ENCODE results near the gene FAM169A.
"Not testable (repeated sequence)": the region's sequence is repeated elsewhere in the genome, so short reads cannot be mapped to it uniquely, and the experiment has no call there.

The FAM169A gene

GRCh38 chr5:74786851-74787250 is 79.3 kb downstream of the FAM169A start:
- Histone ChIP-seq H3K27ac (ENCODE audit: low read length) (no peak overlapping the region), H3K27me3 (ENCODE audit: control insufficient read depth, insufficient read depth, low read length) (no peaks in the 10 kb centered on the region), H3K4me3 (ENCODE audit: low read length) (no peak overlapping the region), H3K4me1 (ENCODE audit: control insufficient read depth, low read depth, low read length) (no peaks in the 10 kb centered on the region), H3K9me3 (ENCODE audit: control insufficient read depth, low read depth, low read length) (no peaks in the 10 kb centered on the region), H3K9ac (ENCODE audit: low read length) (no peak overlapping the region), H3K36me3 (ENCODE audit: control insufficient read depth, low read depth, low read length) (peaks cover 58% of the 10 kb centered on the region)

- H3K27me3 ChIP-seq (ENCODE audit: control insufficient read depth, insufficient read depth, low read length) = no peaks in the 10 kb centered on the region
- no peak overlapping the region for H3K4me3 ChIP-seq (ENCODE audit: low read length)
- peaks cover 78% of the 10 kb centered on the region for H3K36me3 ChIP-seq (ENCODE audit: control insufficient read depth, low read depth, low read length)
- no peak overlapping the region for H3K9ac ChIP-seq (ENCODE audit: low read length)
- no peaks in the 10 kb centered on the region for H3K9me3 ChIP-seq (ENCODE audit: control insufficient read depth, low read depth, low read length)
- no peak overlapping the region for H3K27ac ChIP-seq (ENCODE audit: low read length)
- H3K4me1 ChIP-seq (ENCODE audit: control insufficient read depth, low read depth, low read length) = no peaks in the 10 kb centered on the region
These were observed 87.6 kb downstream of the FAM169A start for GRCh38 chr5:74778609-74779008.

GRCh38 chr5:74772359-74772758 is 93.8 kb downstream of the FAM169A start:
- no peak overlapping the region for H3K9ac ChIP-seq (ENCODE audit: low read length)
- peaks cover 4% of the 10 kb centered on the region for H3K4me1 ChIP-seq (ENCODE audit: control insufficient read depth, low read depth, low read length)
- H3K4me3 ChIP-seq (ENCODE audit: low read length) = no peak overlapping the region
- H3K27ac ChIP-seq (ENCODE audit: low read length) = no peak overlapping the region
- no peaks in the 10 kb centered on the region for H3K9me3 ChIP-seq (ENCODE audit: control insufficient read depth, low read depth, low read length)
- H3K27me3 ChIP-seq (ENCODE audit: control insufficient read depth, insufficient read depth, low read length) = no peaks in the 10 kb centered on the region
- H3K36me3 ChIP-seq (ENCODE audit: control insufficient read depth, low read depth, low read length) = peaks cover 54% of the 10 kb centered on the region

- Histone ChIP-seq H3K27ac (ENCODE audit: low read length) (peak overlapping the region; percentile 10), H3K4me1 (ENCODE audit: control insufficient read depth, low read depth, low read length) (peaks cover 8% of the 10 kb centered on the region), H3K9me3 (ENCODE audit: control insufficient read depth, low read depth, low read length) (no peaks in the 10 kb centered on the region), H3K4me3 (ENCODE audit: low read length) (peak overlapping the region; percentile 100), H3K36me3 (ENCODE audit: control insufficient read depth, low read depth, low read length) (peaks cover 40% of the 10 kb centered on the region), H3K27me3 (ENCODE audit: control insufficient read depth, insufficient read depth, low read length) (no peaks in the 10 kb centered on the region), H3K9ac (ENCODE audit: low read length) (peak overlapping the region; percentile 80)
These were observed 98.6 kb downstream of the FAM169A start for GRCh38 chr5:74767579-74767913.

DNA sequence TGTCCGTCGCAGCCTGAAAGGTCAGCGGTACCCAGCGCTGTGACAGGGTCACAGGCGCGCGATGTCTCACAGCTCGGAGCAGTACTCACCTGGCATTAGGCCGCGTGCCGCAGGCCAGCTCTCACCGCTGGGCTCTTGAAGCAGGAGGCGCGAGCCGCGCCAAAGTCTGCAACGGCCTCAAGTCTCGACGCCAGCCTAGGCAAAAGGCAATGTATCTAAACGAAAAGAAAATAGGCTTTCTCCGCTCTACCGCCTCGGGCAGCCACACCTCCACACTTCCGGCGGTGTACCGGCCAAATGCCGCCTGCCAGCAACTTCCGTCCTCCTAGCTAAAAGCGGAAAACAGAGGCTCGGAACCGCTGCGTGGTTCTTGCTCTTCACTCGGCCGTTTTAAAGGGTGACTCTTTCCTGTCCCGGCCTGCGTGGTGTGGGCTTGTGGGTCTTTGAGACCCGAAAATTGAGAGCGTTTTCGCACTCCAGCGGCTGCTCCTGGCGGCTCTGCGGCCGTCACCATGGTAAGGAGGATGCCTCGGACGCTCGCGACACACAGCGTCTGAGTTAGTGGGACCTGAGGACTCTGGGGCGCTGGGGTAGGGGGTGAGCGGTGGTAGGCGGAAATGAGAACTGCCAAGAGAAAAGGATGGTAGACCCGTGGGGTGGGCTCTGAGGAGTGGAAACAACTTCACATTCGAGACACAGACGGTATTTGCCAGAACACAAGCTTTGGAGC is 99.2 kb downstream of the FAM169A start, which contains the start of the genes GFM2 and NSA2:
GFM2 (minus strand) TSS at position 269 of the 730 bp plus-strand sequence. CDS start 3,375 bp downstream, outside the sequence.
NSA2 (plus strand) TSS at position 401 of the 730 bp plus-strand sequence; CDS start at position 513, 112 bp downstream.
- Histone ChIP-seq H3K27ac (ENCODE audit: low read length) (peak within 1 kb of the TSS; percentile 10), H3K27me3 (ENCODE audit: control insufficient read depth, insufficient read depth, low read length) (no peaks in the 10 kb centered on the region), H3K9ac (ENCODE audit: low read length) (peak within 1 kb of the TSS; percentile 80), H3K4me3 (ENCODE audit: low read length) (peak within 1 kb of the TSS; percentile 100), H3K36me3 (ENCODE audit: control insufficient read depth, low read depth, low read length) (peaks cover 39% of the 10 kb centered on the region), H3K9me3 (ENCODE audit: control insufficient read depth, low read depth, low read length) (no peaks in the 10 kb centered on the region), H3K4me1 (ENCODE audit: control insufficient read depth, low read depth, low read length) (peaks cover 8% of the 10 kb centered on the region)

- H3K4me1 ChIP-seq (ENCODE audit: control insufficient read depth, low read depth, low read length) = peaks cover 8% of the 10 kb centered on the region
- H3K27me3 ChIP-seq (ENCODE audit: control insufficient read depth, insufficient read depth, low read length) = no peaks in the 10 kb centered on the region
- H3K9ac ChIP-seq (ENCODE audit: low read length) = peak overlapping the region; percentile 80
- H3K27ac ChIP-seq (ENCODE audit: low read length) = no peak overlapping the region
- H3K4me3 ChIP-seq (ENCODE audit: low read length) = peak overlapping the region; percentile 100
- H3K36me3 ChIP-seq (ENCODE audit: control insufficient read depth, low read depth, low read length) = peaks cover 43% of the 10 kb centered on the region
- no peaks in the 10 kb centered on the region for H3K9me3 ChIP-seq (ENCODE audit: control insufficient read depth, low read depth, low read length)
These were observed 99.8 kb downstream of the FAM169A start for GRCh38 chr5:74766418-74766848.

DNA sequence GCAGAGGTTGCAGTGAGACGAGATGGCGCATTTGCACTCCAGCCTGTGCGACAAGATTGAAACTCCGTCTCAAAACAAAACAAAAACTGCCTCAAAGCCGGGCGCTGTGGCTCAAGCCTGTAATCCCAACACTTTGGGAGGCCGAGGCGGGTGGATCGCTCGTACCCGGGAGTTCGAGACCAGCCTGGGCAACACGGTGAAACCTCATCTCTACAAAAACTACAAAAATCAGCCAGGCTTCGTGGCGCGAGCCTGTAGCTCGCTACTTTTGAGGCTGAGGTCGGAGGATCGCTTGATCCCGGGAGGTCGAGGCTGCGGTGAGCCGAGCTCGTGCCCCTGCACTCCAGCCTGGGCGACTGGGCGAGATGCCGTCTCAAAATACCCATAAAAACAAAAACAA is 100.3 kb downstream of the FAM169A start:
- Histone ChIP-seq H3K9me3 (ENCODE audit: control insufficient read depth, low read depth, low read length) (no peaks in the 10 kb centered on the region), H3K4me3 (ENCODE audit: low read length) (peak overlapping the region; percentile 100), H3K9ac (ENCODE audit: low read length) (peak overlapping the region; percentile 80), H3K36me3 (ENCODE audit: control insufficient read depth, low read depth, low read length) (peaks cover 39% of the 10 kb centered on the region), H3K4me1 (ENCODE audit: control insufficient read depth, low read depth, low read length) (peaks cover 8% of the 10 kb centered on the region), H3K27ac (ENCODE audit: low read length) (no peak overlapping the region), H3K27me3 (ENCODE audit: control insufficient read depth, insufficient read depth, low read length) (no peaks in the 10 kb centered on the region)

- Histone ChIP-seq H3K27me3 (ENCODE audit: control insufficient read depth, insufficient read depth, low read length) (no peaks in the 10 kb centered on the region), H3K4me1 (ENCODE audit: control insufficient read depth, low read depth, low read length) (peaks cover 8% of the 10 kb centered on the region), H3K27ac (ENCODE audit: low read length) (no peak overlapping the region), H3K36me3 (ENCODE audit: control insufficient read depth, low read depth, low read length) (peaks cover 36% of the 10 kb centered on the region), H3K4me3 (ENCODE audit: low read length) (peak overlapping the region; percentile 100), H3K9me3 (ENCODE audit: control insufficient read depth, low read depth, low read length) (no peaks in the 10 kb centered on the region), H3K9ac (ENCODE audit: low read length) (no peak overlapping the region)
These were observed 101.0 kb downstream of the FAM169A start for GRCh38 chr5:74765201-74765600.

DNA sequence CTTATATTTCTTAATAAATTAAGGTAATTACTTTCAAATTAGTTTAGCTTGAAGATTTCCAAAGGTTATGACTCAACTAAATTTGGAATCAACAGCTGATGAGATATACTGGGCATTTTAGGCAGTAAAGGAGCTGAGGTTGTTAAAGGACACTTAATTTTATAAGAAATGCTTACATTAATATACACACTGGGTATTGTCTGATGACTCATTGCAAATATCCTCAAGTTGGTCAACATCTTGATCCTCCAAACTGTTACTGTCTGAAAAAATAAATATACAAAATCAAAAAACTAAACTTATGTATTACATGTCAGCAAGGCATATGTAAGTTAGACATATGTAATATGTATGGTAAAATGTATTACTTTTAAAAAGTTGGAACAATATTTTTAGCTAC is 102.7 kb downstream of the FAM169A start:
- Histone ChIP-seq H3K4me3 (ENCODE audit: low read length) (no peak overlapping the region), H3K4me1 (ENCODE audit: control insufficient read depth, low read depth, low read length) (peaks cover 8% of the 10 kb centered on the region), H3K9ac (ENCODE audit: low read length) (no peak overlapping the region), H3K27me3 (ENCODE audit: control insufficient read depth, insufficient read depth, low read length) (no peaks in the 10 kb centered on the region), H3K9me3 (ENCODE audit: control insufficient read depth, low read depth, low read length) (no peaks in the 10 kb centered on the region), H3K36me3 (ENCODE audit: control insufficient read depth, low read depth, low read length) (peaks cover 33% of the 10 kb centered on the region), H3K27ac (ENCODE audit: low read length) (no peak overlapping the region)

GRCh38 chr5:74762599-74762998 is 103.6 kb downstream of the FAM169A start:
- H3K4me3 ChIP-seq (ENCODE audit: low read length) = no peak overlapping the region
- no peak overlapping the region for H3K9ac ChIP-seq (ENCODE audit: low read length)
- H3K27me3 ChIP-seq (ENCODE audit: control insufficient read depth, insufficient read depth, low read length) = no peaks in the 10 kb centered on the region
- no peaks in the 10 kb centered on the region for H3K9me3 ChIP-seq (ENCODE audit: control insufficient read depth, low read depth, low read length)
- H3K36me3 ChIP-seq (ENCODE audit: control insufficient read depth, low read depth, low read length) = peaks cover 42% of the 10 kb centered on the region
- H3K27ac ChIP-seq (ENCODE audit: low read length) = no peak overlapping the region
- peaks cover 4% of the 10 kb centered on the region for H3K4me1 ChIP-seq (ENCODE audit: control insufficient read depth, low read depth, low read length)

GRCh38 chr5:74761241-74761640 is 104.9 kb downstream of the FAM169A start:
- H3K27ac ChIP-seq (ENCODE audit: low read length) = no peak overlapping the region
- no peak overlapping the region for H3K9ac ChIP-seq (ENCODE audit: low read length)
- peaks cover 45% of the 10 kb centered on the region for H3K36me3 ChIP-seq (ENCODE audit: control insufficient read depth, low read depth, low read length)
- H3K4me1 ChIP-seq (ENCODE audit: control insufficient read depth, low read depth, low read length) = peaks cover 3% of the 10 kb centered on the region
- H3K27me3 ChIP-seq (ENCODE audit: control insufficient read depth, insufficient read depth, low read length) = no peaks in the 10 kb centered on the region
- H3K9me3 ChIP-seq (ENCODE audit: control insufficient read depth, low read depth, low read length) = no peaks in the 10 kb centered on the region
- no peak overlapping the region for H3K4me3 ChIP-seq (ENCODE audit: low read length)

- H3K9me3 ChIP-seq (ENCODE audit: control insufficient read depth, low read depth, low read length); H3K27ac ChIP-seq (ENCODE audit: low read length); H3K9ac ChIP-seq (ENCODE audit: low read length); H3K4me3 ChIP-seq (ENCODE audit: low read length); H3K4me1 ChIP-seq (ENCODE audit: control insufficient read depth, low read depth, low read length); H3K27me3 ChIP-seq (ENCODE audit: control insufficient read depth, insufficient read depth, low read length): not testable (repeated sequence)
- H3K36me3 ChIP-seq (ENCODE audit: control insufficient read depth, low read depth, low read length) = peaks cover 42% of the 10 kb centered on the region
These were observed 117.4 kb downstream of the FAM169A start for GRCh38 chr5:74748742-74749141.

All from iPS-18a (cell line).